Inferior parietal cortex (tissue), 1 donor: ENCODE results near the gene APOBEC3H.
"Not testable (repeated sequence)": the region's sequence is repeated elsewhere in the genome, so short reads cannot be mapped to it uniquely, and the experiment has no call there.

ENCODE experiments used
- DNase-seq: peaks from one replicate; pipeline ENCODE4 v3.0.0-alpha.2; 2016; ENCODE audit errors: extremely low spot score

The APOBEC3H gene

GRCh38 chr22:39097098-39098020, at the start of gene APOBEC3H:
TSS of gene APOBEC3H (plus strand) at chr22:39097244. CDS start at chr22:39100279, 3,035 bp downstream.
- peak; percentile 14 for DNase-seq

- not testable (repeated sequence) for DNase-seq
These were observed 47.6 kb upstream of the APOBEC3H start for GRCh38 chr22:39049486-39049885.

- not testable (repeated sequence) for DNase-seq
These were observed 45.1 kb upstream of the APOBEC3H start for GRCh38 chr22:39051844-39052495.

- DNase-seq: no peak
These were observed 41.4 kb upstream of the APOBEC3H start for GRCh38 chr22:39055658-39056057.

- not testable (repeated sequence) for DNase-seq
These were observed 35.8 kb upstream of the APOBEC3H start for GRCh38 chr22:39061290-39061689.

GRCh38 chr22:39061951-39062350, 35.1 kb upstream of the APOBEC3H start:
- not testable (repeated sequence) for DNase-seq

GRCh38 chr22:39063904-39064303, 33.1 kb upstream of the APOBEC3H start:
- not testable (repeated sequence) for DNase-seq

- not testable (repeated sequence) for DNase-seq
These were observed 30.4 kb upstream of the APOBEC3H start for GRCh38 chr22:39066442-39067276.

GRCh38 chr22:39068033-39068785, 28.8 kb upstream of the APOBEC3H start:
- no peak for DNase-seq

GRCh38 chr22:39070186-39070585, 26.9 kb upstream of the APOBEC3H start:
- no peak for DNase-seq

GRCh38 chr22:39072581-39072981, 24.5 kb upstream of the APOBEC3H start:
- not testable (repeated sequence) for DNase-seq

GRCh38 chr22:39073981-39074380, 23.1 kb upstream of the APOBEC3H start:
- DNase-seq: no peak

- not testable (repeated sequence) for DNase-seq
These were observed 20.7 kb upstream of the APOBEC3H start for GRCh38 chr22:39076155-39077025.

GRCh38 chr22:39077026-39077840, 19.8 kb upstream of the APOBEC3H start, which contains the start of gene APOBEC3G:
TSS of gene APOBEC3G (plus strand) at chr22:39077275. CDS start at chr22:39077362, 87 bp downstream.
- peak; percentile 4 for DNase-seq

- not testable (repeated sequence) for DNase-seq
These were observed 19.1 kb upstream of the APOBEC3H start for GRCh38 chr22:39077912-39078311.

- DNase-seq: no peak
These were observed 18.7 kb upstream of the APOBEC3H start for GRCh38 chr22:39078329-39078728.

- DNase-seq: not testable (repeated sequence)
These were observed 17.9 kb upstream of the APOBEC3H start for GRCh38 chr22:39079054-39079637.

- DNase-seq: no peak
These were observed 16.8 kb upstream of the APOBEC3H start for GRCh38 chr22:39080052-39080762.
